T47D (cell line): ENCODE results near the gene C1QTNF5.

Source experiments
- DNase-seq, 2 experiments: peaks; one replicate each; pipeline versions ENCODE4 v3.0.0 to v3.0.0-alpha.2; 2011 to 2012; ENCODE audit warnings: low read depth in 1 of 2, low spot score in 1 of 2
- JUND ChIP-seq: IDR thresholded peaks from 2 replicates; pipeline ENCODE4 v1.6.1; 2012; ENCODE audit warnings: low read depth
- in situ Hi-C: cut with HindIII; loops from 2 replicates; pipeline ENCODE4 v1.10.0; 2016; ENCODE audit warnings: low sequenced_read_pairs, low pct_unique_long_range_greater_than_20kb

C1QTNF5 gene

DNA sequence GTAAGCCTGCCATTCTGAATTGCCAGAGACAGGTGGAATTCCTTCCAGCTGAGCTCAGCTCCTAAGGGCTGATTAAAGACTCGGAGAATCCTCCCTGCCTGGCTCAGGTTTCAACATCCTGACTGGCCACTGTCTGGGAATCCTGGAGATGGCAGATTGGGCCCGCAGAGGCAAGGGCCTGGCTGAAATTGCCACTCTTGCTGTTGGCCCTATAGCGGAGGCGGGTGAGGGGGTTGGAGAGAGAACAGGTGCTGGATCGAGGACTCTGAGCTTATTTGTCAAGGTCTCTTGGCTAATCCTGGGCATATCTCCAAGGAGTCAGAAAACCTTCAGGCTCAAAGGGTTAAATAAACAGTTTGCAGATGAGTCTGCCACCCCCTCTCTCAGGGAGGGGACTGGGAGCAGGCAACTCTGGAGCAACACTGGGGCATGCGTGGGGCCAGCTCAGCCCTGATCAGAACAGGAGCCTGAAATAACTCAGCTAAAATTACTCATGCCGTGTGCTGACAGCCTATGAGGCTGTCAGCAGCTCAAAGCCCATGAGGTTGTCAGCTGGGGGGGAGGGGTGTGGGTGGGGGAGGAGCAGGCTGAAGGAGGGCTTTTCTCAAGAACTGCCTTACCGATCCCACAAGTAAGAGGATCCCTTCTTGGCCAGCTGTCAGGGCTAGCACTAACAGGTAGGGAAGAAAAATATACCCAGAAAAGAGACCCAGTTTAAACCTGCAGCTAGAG is 20.5 kb upstream of the C1QTNF5 start:
- peak; percentile 73 to 97 for DNase-seq
- no peak; the same call in 1 of the 2 replicates for TF ChIP-seq JUND
- in situ Hi-C loops: no loop called here

- in situ Hi-C loops: no loop called here
- no peak for DNase-seq
- no peak for TF ChIP-seq JUND
Observed at GRCh38 chr11:119359365-119360214, 18.9 kb upstream of the C1QTNF5 start.

DNA sequence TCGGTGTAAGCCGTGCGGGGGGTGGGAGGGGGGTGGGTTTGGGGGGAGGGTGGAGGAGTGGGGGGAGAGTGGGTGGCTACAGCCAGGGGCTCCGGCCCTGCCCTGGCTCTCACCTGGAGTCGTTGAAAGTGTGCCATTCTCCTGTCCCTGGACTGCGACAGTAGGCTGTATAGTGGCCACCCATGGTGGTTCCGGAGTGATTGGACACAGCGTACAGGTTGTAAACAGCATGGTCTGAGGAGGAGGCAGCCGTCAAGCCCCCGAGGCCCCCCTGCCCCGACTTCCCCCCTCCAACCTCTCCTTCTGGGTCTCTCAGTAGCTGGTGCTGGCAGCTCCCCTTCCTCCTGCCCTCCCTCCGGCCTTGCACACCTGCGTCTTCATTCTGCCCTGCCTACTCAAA is 16.4 kb upstream of the C1QTNF5 start:
- DNase-seq: no peak
- TF ChIP-seq JUND: no peak
- in situ Hi-C loops: no loop called here

GRCh38 chr11:119356349-119357031 is 15.8 kb upstream of the C1QTNF5 start:
- peak; percentile 86 to 89 for DNase-seq
- in situ Hi-C loops: no loop called here

GRCh38 chr11:119355091-119355843 is 14.6 kb upstream of the C1QTNF5 start:
- in situ Hi-C loops: no loop called here
- TF ChIP-seq JUND: no peak
- peak; percentile 51 to 64 for DNase-seq

More at GRCh38 chr11:119356349-119357031, 15.8 kb upstream of the C1QTNF5 start:
- no peak for TF ChIP-seq JUND

DNA sequence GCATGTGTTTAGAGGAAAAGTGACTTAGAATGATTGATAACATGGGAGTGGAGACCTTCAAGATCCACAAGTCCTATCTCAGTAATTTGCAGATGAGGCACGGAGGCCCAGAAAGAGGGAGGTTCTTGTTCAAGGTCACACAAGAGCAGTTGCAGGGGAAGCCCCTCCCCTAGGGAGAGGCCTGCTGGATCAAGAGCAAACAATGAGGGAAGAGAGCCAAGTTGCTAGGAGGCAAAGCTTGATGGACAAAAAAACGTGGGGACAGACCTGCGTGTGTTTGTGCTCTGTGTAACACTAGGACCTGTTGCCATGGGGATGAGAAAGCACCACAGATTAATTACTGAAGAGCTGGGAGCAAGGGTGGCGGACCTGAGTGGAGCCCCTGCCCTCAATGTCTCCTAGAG is 12.2 kb upstream of the C1QTNF5 start:
- no peak for TF ChIP-seq JUND
- in situ Hi-C loops: no loop called here
- DNase-seq: peak; percentile 64 to 66

DNA sequence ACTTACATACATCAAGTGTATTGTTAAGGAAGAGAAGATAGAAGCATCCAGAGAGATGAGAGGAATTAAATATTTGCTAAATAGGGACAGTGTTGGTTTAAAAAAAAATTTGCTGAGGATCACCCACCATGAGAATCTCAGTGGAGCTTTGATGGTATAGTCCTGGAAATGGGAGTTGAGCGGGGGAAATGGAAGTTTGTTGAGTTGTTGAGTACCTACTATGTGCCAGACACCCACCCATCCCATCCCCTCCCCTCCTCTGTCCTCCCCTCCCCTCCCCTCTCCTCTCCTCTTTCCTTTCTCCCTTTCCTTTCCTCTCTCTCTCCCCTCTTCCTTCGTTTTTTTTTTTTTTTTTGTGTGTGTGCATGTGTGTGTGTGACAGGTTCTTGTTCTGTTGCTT is 10.5 kb upstream of the C1QTNF5 start:
- DNase-seq: no peak
- in situ Hi-C loops: no loop called here
- TF ChIP-seq JUND: no peak

- in situ Hi-C loops: no loop called here
- no peak for DNase-seq
- no peak for TF ChIP-seq JUND
Observed at GRCh38 chr11:119350302-119350701, 9.6 kb upstream of the C1QTNF5 start.

GRCh38 chr11:119347940-119348605 is 7.4 kb upstream of the C1QTNF5 start:
- TF ChIP-seq JUND: no peak
- no peak for DNase-seq
- in situ Hi-C loops: no loop called here

DNA sequence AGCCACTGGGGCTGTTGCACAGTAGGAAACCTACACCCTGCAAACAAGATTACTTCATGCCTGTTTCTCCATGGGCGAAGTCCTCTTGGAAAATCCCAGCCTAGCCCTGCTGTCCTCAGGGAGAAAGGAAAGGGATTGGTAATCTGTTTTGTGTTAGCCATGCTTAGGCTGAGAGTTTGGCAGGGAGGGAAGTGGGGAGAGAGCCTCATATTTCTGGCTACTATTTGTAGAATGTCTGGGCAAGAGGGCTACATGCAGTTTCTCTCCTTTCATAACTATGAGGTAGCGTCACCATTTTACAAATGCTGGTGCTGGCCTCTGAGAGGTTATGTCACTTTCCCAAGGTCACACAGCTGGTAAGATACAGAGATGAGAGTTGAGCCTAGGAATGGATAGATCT is 6.6 kb upstream of the C1QTNF5 start:
- DNase-seq: no peak
- in situ Hi-C loops: no loop called here
- TF ChIP-seq JUND: no peak

GRCh38 chr11:119346605-119347004 is 5.9 kb upstream of the C1QTNF5 start, which contains the start of gene MFRP:
Gene MFRP, minus strand, starts transcription at chr11:119346705. Its CDS starts 192 bp downstream, at chr11:119346513.
- in situ Hi-C loops: no loop called here
- no peak for DNase-seq
- no peak for TF ChIP-seq JUND
